ENCODE results near the gene ZFP36L1. TPM values are rescaled to one million over a fixed set of nuclear protein-coding genes. Genes with fewer than 3 reads are reported as not detected.

The ZFP36L1 gene
- total and polyA plus RNA-seq, 3 experiments from 2014 or later, result 124 to 133 (median 128) TPM

GRCh38 chr14:68815298-68816182, 22.7 kb upstream of the ZFP36L1 start:
- Mint-ChIP-seq H3K27ac (peak overlapping the region; percentile 90 to 100 (median 96)), H3K4me3 (peak overlapping the region; percentile 76 to 94 (median 82)), H3K27me3 (no peaks in the 10 kb centered on the region), H3K9me3 (no peaks in the 10 kb centered on the region), H3K4me1 (peaks cover 69 to 78% (median 74%) of the 10 kb centered on the region in 3 donors), H3K36me3 (peaks cover 0 to 1% (median 0%) of the 10 kb centered on the region in 3 donors)
- peak in 2 of 5 donors; percentile 42 to 55 for DNase-seq
- peaks cover 65% of the 10 kb centered on the region for H3K4me1 ChIP-seq (ENCODE audit: insufficient read depth, low read length)
- ChIA-PET CTCF (interaction anchor here (0.8 to 11.6 kb wide), 27 partner anchors 9 to 978 kb away, joined by 3 to 282 read pairs (median 8); partner anchors contain the start of gene ZFP36L1), POLR2A (interaction anchor here (0.6 to 12.2 kb wide), 12 partner anchors 10 to 605 kb away, joined by 3 to 445 read pairs (median 4); partner anchors contain the start of gene ZFP36L1)
- peak overlapping the region; percentile 86 for H3K27ac ChIP-seq (ENCODE audit: low read depth, low read length)
- peak overlapping the region; percentile 79 for H3K4me3 ChIP-seq (ENCODE audit: low read length)
- H3K36me3 ChIP-seq (ENCODE audit: insufficient read depth, low read length), result no peaks in the 10 kb centered on the region
- H3K27me3 ChIP-seq (ENCODE audit: insufficient read depth, low read length, poor library complexity, severe bottlenecking), result no peaks in the 10 kb centered on the region
- H3K9me3 ChIP-seq (ENCODE audit: low read length), result no peaks in the 10 kb centered on the region

GRCh38 chr14:68814539-68815297, 21.9 kb upstream of the ZFP36L1 start:
- Mint-ChIP-seq H3K36me3 (peaks cover 0 to 1% (median 0%) of the 10 kb centered on the region in 3 donors), H3K4me3 (peak overlapping the region; percentile 76 to 94 (median 82)), H3K9me3 (no peaks in the 10 kb centered on the region), H3K4me1 (peaks cover 61 to 73% (median 66%) of the 10 kb centered on the region in 3 donors), H3K27ac (peak overlapping the region; percentile 90 to 100 (median 96)), H3K27me3 (no peaks in the 10 kb centered on the region)
- Histone ChIP-seq H3K27ac (ENCODE audit: low read depth, low read length) (peak overlapping the region; percentile 86), H3K4me1 (ENCODE audit: insufficient read depth, low read length) (peaks cover 56% of the 10 kb centered on the region), H3K27me3 (ENCODE audit: insufficient read depth, low read length, poor library complexity, severe bottlenecking) (no peaks in the 10 kb centered on the region), H3K4me3 (ENCODE audit: low read length) (peak overlapping the region; percentile 79), H3K36me3 (ENCODE audit: insufficient read depth, low read length) (no peaks in the 10 kb centered on the region), H3K9me3 (ENCODE audit: low read length) (no peaks in the 10 kb centered on the region)
- peak; percentile 37 to 76 (median 61) for DNase-seq
- CTCF ChIA-PET, result interaction anchor here (0.8 to 11.6 kb wide), 14 partner anchors 8 to 998 kb away, joined by 3 to 282 read pairs (median 10); partner anchors contain the start of genes ZFP36L1 and ZFYVE26
- POLR2A ChIA-PET, result interaction anchor here (1.0 to 12.2 kb wide), 9 partner anchors 14 to 566 kb away, joined by 3 to 445 read pairs (median 5); partner anchors contain the start of gene ZFP36L1

GRCh38 chr14:68814238-68814538, 21.3 kb upstream of the ZFP36L1 start:
- H3K27me3 ChIP-seq (ENCODE audit: insufficient read depth, low read length, poor library complexity, severe bottlenecking), result no peaks in the 10 kb centered on the region
- H3K4me3 Mint-ChIP-seq, result peak overlapping the region; percentile 76 to 94 (median 82)
- no peaks in the 10 kb centered on the region for H3K36me3 ChIP-seq (ENCODE audit: insufficient read depth, low read length)
- no peaks in the 10 kb centered on the region for H3K9me3 Mint-ChIP-seq
- H3K27me3 Mint-ChIP-seq, result no peaks in the 10 kb centered on the region
- H3K27ac ChIP-seq (ENCODE audit: low read depth, low read length), result peak overlapping the region; percentile 86
- ChIA-PET POLR2A (interaction anchor here (0.6 to 12.2 kb wide), 9 partner anchors 13 to 565 kb away, joined by 3 to 445 read pairs (median 6); partner anchors contain the start of gene ZFP36L1), CTCF (interaction anchor here (0.8 to 11.6 kb wide), 11 partner anchors 17 to 998 kb away, joined by 3 to 282 read pairs (median 9); partner anchors contain the start of genes ZFP36L1 and ZFYVE26)
- peaks cover 57 to 73% (median 62%) of the 10 kb centered on the region in 3 donors for H3K4me1 Mint-ChIP-seq
- peak overlapping the region; percentile 79 for H3K4me3 ChIP-seq (ENCODE audit: low read length)
- peak overlapping the region; percentile 90 to 100 (median 96) for H3K27ac Mint-ChIP-seq
- DNase-seq, result no peak
- H3K9me3 ChIP-seq (ENCODE audit: low read length), result no peaks in the 10 kb centered on the region
- peaks cover 51% of the 10 kb centered on the region for H3K4me1 ChIP-seq (ENCODE audit: insufficient read depth, low read length)
- H3K36me3 Mint-ChIP-seq, result peaks cover 0 to 1% (median 0%) of the 10 kb centered on the region in 3 donors

- H3K27ac Mint-ChIP-seq, result peak overlapping the region; percentile 90 to 100 (median 96)
- DNase-seq, result no peak
- peaks cover 0 to 1% (median 0%) of the 10 kb centered on the region in 3 donors for H3K36me3 Mint-ChIP-seq
- H3K4me3 Mint-ChIP-seq, result peak overlapping the region; percentile 47 to 86 (median 72)
- Histone ChIP-seq H3K4me3 (ENCODE audit: low read length) (peak overlapping the region; percentile 79), H3K27me3 (ENCODE audit: insufficient read depth, low read length, poor library complexity, severe bottlenecking) (no peaks in the 10 kb centered on the region), H3K36me3 (ENCODE audit: insufficient read depth, low read length) (no peaks in the 10 kb centered on the region), H3K9me3 (ENCODE audit: low read length) (no peaks in the 10 kb centered on the region), H3K4me1 (ENCODE audit: insufficient read depth, low read length) (peaks cover 49% of the 10 kb centered on the region), H3K27ac (ENCODE audit: low read depth, low read length) (peak overlapping the region; percentile 86)
- peaks cover 56 to 71% (median 63%) of the 10 kb centered on the region in 3 donors for H3K4me1 Mint-ChIP-seq
- no peaks in the 10 kb centered on the region for H3K27me3 Mint-ChIP-seq
- no peaks in the 10 kb centered on the region for H3K9me3 Mint-ChIP-seq
- POLR2A ChIA-PET, result interaction anchor here (0.6 to 12.2 kb wide), 3 partner anchors 13 to 46 kb away, joined by 3 to 445 read pairs (median 6); partner anchors contain the start of gene ZFP36L1
- CTCF ChIA-PET, result interaction anchor here (0.6 to 11.6 kb wide), 8 partner anchors 10 to 880 kb away, joined by 3 to 282 read pairs (median 7); partner anchors contain the start of gene ZFP36L1
Measured at GRCh38 chr14:68813318-68813838, 20.5 kb upstream of the ZFP36L1 start.

GRCh38 chr14:68811171-68811570, 18.3 kb upstream of the ZFP36L1 start:
- H3K4me1 ChIP-seq (ENCODE audit: insufficient read depth, low read length), result peaks cover 57% of the 10 kb centered on the region
- H3K9me3 ChIP-seq (ENCODE audit: low read length), result no peaks in the 10 kb centered on the region
- H3K27me3 ChIP-seq (ENCODE audit: insufficient read depth, low read length, poor library complexity, severe bottlenecking), result no peaks in the 10 kb centered on the region
- peaks cover 0 to 1% (median 0%) of the 10 kb centered on the region in 3 donors for H3K36me3 Mint-ChIP-seq
- no peaks in the 10 kb centered on the region for H3K9me3 Mint-ChIP-seq
- ChIA-PET POLR2A (interaction anchor here (12.2 kb wide), 1 partner anchor 18 kb away, joined by 445 read pairs; the partner anchor contains the start of gene ZFP36L1), CTCF (interaction anchor here (1.2 to 11.6 kb wide), 3 partner anchors 15 to 33 kb away, joined by 4 to 282 read pairs (median 16); partner anchors contain the start of gene ZFP36L1)
- H3K27ac ChIP-seq (ENCODE audit: low read depth, low read length), result no peak overlapping the region
- no peak overlapping the region for H3K4me3 Mint-ChIP-seq
- no peak overlapping the region for H3K4me3 ChIP-seq (ENCODE audit: low read length)
- no peak for DNase-seq
- no peaks in the 10 kb centered on the region for H3K36me3 ChIP-seq (ENCODE audit: insufficient read depth, low read length)
- peaks cover 53 to 82% (median 56%) of the 10 kb centered on the region in 3 donors for H3K4me1 Mint-ChIP-seq
- peak overlapping the region; percentile 12 to 100 (median 80) for H3K27ac Mint-ChIP-seq
- no peaks in the 10 kb centered on the region for H3K27me3 Mint-ChIP-seq

GRCh38 chr14:68810173-68811153, 17.6 kb upstream of the ZFP36L1 start:
- H3K9me3 ChIP-seq (ENCODE audit: low read length), result no peaks in the 10 kb centered on the region
- POLR2A ChIA-PET, result interaction anchor here (12.2 kb wide), 1 partner anchor 17 kb away, joined by 445 read pairs; the partner anchor contains the start of gene ZFP36L1
- H3K27ac Mint-ChIP-seq, result peak overlapping the region; percentile 27 to 100 (median 64)
- no peaks in the 10 kb centered on the region for H3K27me3 Mint-ChIP-seq
- H3K4me1 Mint-ChIP-seq, result peaks cover 48 to 75% (median 50%) of the 10 kb centered on the region in 3 donors
- no peaks in the 10 kb centered on the region for H3K27me3 ChIP-seq (ENCODE audit: insufficient read depth, low read length, poor library complexity, severe bottlenecking)
- H3K4me1 ChIP-seq (ENCODE audit: insufficient read depth, low read length), result peaks cover 50% of the 10 kb centered on the region
- no peak overlapping the region for H3K4me3 Mint-ChIP-seq
- DNase-seq, result no peak
- H3K27ac ChIP-seq (ENCODE audit: low read depth, low read length), result no peak overlapping the region
- CTCF ChIA-PET, result interaction anchor here (0.6 to 11.6 kb wide), 5 partner anchors 10 to 562 kb away, joined by 3 to 282 read pairs (median 4); partner anchors contain the start of gene ZFP36L1
- H3K4me3 ChIP-seq (ENCODE audit: low read length), result no peak overlapping the region
- no peaks in the 10 kb centered on the region for H3K36me3 Mint-ChIP-seq
- no peaks in the 10 kb centered on the region for H3K9me3 Mint-ChIP-seq
- H3K36me3 ChIP-seq (ENCODE audit: insufficient read depth, low read length), result no peaks in the 10 kb centered on the region
